H9 (cell line): ENCODE measurements around the gene TWF1. TPM values are rescaled to one million over a fixed set of nuclear protein-coding genes. Genes with fewer than 3 reads are reported as not detected.

Experiments
- DNase-seq: peaks from one replicate; pipeline ENCODE4 v3.0.0-alpha.2; 2017
- H2AFZ ChIP-seq: one replicate; pipeline ENCODE4 v1.6.1; 2013; ENCODE audit warnings: mild to moderate bottlenecking, low read length, control low read depth, moderate library complexity
- H2AK5ac ChIP-seq: 2 replicates; pipeline ENCODE4 v1.6.1; 2013; ENCODE audit warnings: low read length, control low read depth, mixed read lengths; ENCODE audit not compliant: insufficient read length
- H2BK120ac ChIP-seq: one replicate; pipeline ENCODE4 v1.6.1; 2013; ENCODE audit warnings: low read depth, mild to moderate bottlenecking, low read length, control low read depth, inconsistent platforms; ENCODE audit not compliant: poor library complexity, severe bottlenecking
- H2BK12ac ChIP-seq: 2 replicates; pipeline ENCODE4 v1.6.1; 2013; ENCODE audit warnings: low read length, control low read depth, mixed read lengths, low read depth; ENCODE audit not compliant: insufficient read length
- H2BK15ac ChIP-seq: 2 replicates; pipeline ENCODE4 v1.6.1; 2013; ENCODE audit warnings: low read depth, low read length, control low read depth
- H2BK20ac ChIP-seq: one replicate; pipeline ENCODE4 v1.6.1; 2013; ENCODE audit warnings: low read depth, mild to moderate bottlenecking, low read length, control low read depth, inconsistent platforms; ENCODE audit not compliant: poor library complexity, severe bottlenecking
- H2BK5ac ChIP-seq: 2 replicates; pipeline ENCODE4 v1.6.1; 2013; ENCODE audit warnings: low read length, control low read depth, mixed read lengths; ENCODE audit not compliant: insufficient read length
- H3K14ac ChIP-seq: 2 replicates; pipeline ENCODE4 v1.6.1; 2013; ENCODE audit warnings: low read length, control low read depth; ENCODE audit not compliant: insufficient read depth
- H3K18ac ChIP-seq: 2 replicates; pipeline ENCODE4 v1.6.1; 2013; ENCODE audit warnings: low read depth, mild to moderate bottlenecking, mixed read lengths, low read length, control low read depth; ENCODE audit not compliant: insufficient read length
- H3K23ac ChIP-seq: 2 replicates; pipeline ENCODE4 v1.6.1; 2013; ENCODE audit warnings: low read length, control low read depth, mixed read lengths, low read depth; ENCODE audit not compliant: insufficient read length
- H3K23me2 ChIP-seq: 2 replicates; pipeline ENCODE4 v1.6.1; 2013; ENCODE audit warnings: low read depth, mild to moderate bottlenecking, mixed read lengths, low read length, control low read depth; ENCODE audit not compliant: insufficient read length, poor library complexity, severe bottlenecking
- H3K27ac ChIP-seq: 2 replicates; pipeline ENCODE4 v1.5.1; 2013; ENCODE audit warnings: low read length, control low read depth, mixed read lengths, low read depth; ENCODE audit not compliant: insufficient read length
- H3K27me3 ChIP-seq: 2 replicates; pipeline ENCODE4 v1.6.1; 2013; ENCODE audit warnings: low read length, control low read depth, inconsistent platforms; ENCODE audit not compliant: insufficient read depth
- H3K4ac ChIP-seq: 2 replicates; pipeline ENCODE4 v1.6.1; 2013; ENCODE audit warnings: low read depth, mild to moderate bottlenecking, control low read depth, inconsistent platforms, low read length, moderate library complexity
- H3K4me1 ChIP-seq: 2 replicates; pipeline ENCODE4 v1.6.1; 2013; ENCODE audit warnings: low read length, control low read depth, inconsistent platforms; ENCODE audit not compliant: insufficient read depth
- H3K4me2 ChIP-seq: 2 replicates; pipeline ENCODE4 v1.6.1; 2013; ENCODE audit warnings: low read length, control low read depth, mixed read lengths; ENCODE audit not compliant: insufficient read length, insufficient read depth
- H3K56ac ChIP-seq: 2 replicates; pipeline ENCODE4 v1.6.1; 2013; ENCODE audit warnings: low read depth, mild to moderate bottlenecking, mixed read lengths, low read length, control low read depth; ENCODE audit not compliant: insufficient read length
- H3K79me1 ChIP-seq: 2 replicates; pipeline ENCODE4 v1.6.1; 2013; ENCODE audit warnings: low read depth, mild to moderate bottlenecking, moderate library complexity, low read length, control low read depth, inconsistent platforms; ENCODE audit not compliant: insufficient read depth, poor library complexity, severe bottlenecking
- H3K79me2 ChIP-seq: 2 replicates; pipeline ENCODE4 v1.6.1; 2013; ENCODE audit warnings: low read length, control low read depth, inconsistent platforms; ENCODE audit not compliant: insufficient read depth
- H3K9ac ChIP-seq: 2 replicates; pipeline ENCODE4 v1.6.1; 2013; ENCODE audit warnings: low read length, control low read depth, mixed read lengths; ENCODE audit not compliant: insufficient read length; ENCODE audit errors: extremely low read depth
- H3K9me3 ChIP-seq: one replicate; pipeline ENCODE4 v1.6.1; 2013; ENCODE audit warnings: low read depth, low read length, inconsistent platforms; ENCODE audit not compliant: control insufficient read depth
- H3T11ph ChIP-seq: one replicate; pipeline ENCODE4 v1.6.1; 2013; ENCODE audit warnings: mild to moderate bottlenecking, low read length, control low read depth, inconsistent platforms
- H4K20me1 ChIP-seq: one replicate; pipeline ENCODE4 v1.6.1; 2013; ENCODE audit not compliant: control insufficient read depth, insufficient read length, insufficient read depth
- H4K5ac ChIP-seq: 2 replicates; pipeline ENCODE4 v1.6.1; 2013; ENCODE audit warnings: low read depth, mild to moderate bottlenecking, mixed read lengths, low read length, control low read depth; ENCODE audit not compliant: insufficient read length
- H4K8ac ChIP-seq: replicated peaks from 2 replicates; pipeline ENCODE4 v1.6.1; 2013; ENCODE audit warnings: low read length, control low read depth, mixed read lengths, low read depth; ENCODE audit not compliant: insufficient read length
- H4K91ac ChIP-seq: 2 replicates; pipeline ENCODE4 v1.6.1; 2013; ENCODE audit warnings: low read depth, mild to moderate bottlenecking, moderate library complexity, mixed read lengths, low read length, control low read depth; ENCODE audit not compliant: insufficient read length
- H3K27ac Mint-ChIP-seq, 3 experiments: 2 replicates in 2 of 3; 3 replicates in 1 of 3; pipeline ENCODE4 v1.8.0; 2020 to 2021; ENCODE audit warnings: mixed read lengths in 3 of 3, mild to moderate bottlenecking in 1 of 3, moderate library complexity in 1 of 3
- H3K27me3 Mint-ChIP-seq: 2 replicates; pipeline ENCODE4 v1.8.0; 2021; ENCODE audit warnings: low read depth, mild to moderate bottlenecking, moderate library complexity, mixed read lengths
- H3K36me3 Mint-ChIP-seq, 3 experiments: 2 replicates in 2 of 3; 3 replicates in 1 of 3; pipeline ENCODE4 v1.8.0; 2020 to 2021; ENCODE audit warnings: low read depth in 3 of 3, mixed read lengths in 3 of 3; ENCODE audit not compliant: insufficient read depth in 1 of 3
- H3K4me1 Mint-ChIP-seq, 2 experiments: 2 replicates each; pipeline ENCODE4 v1.8.0; 2020; ENCODE audit warnings: mixed read lengths in 2 of 2
- H3K4me3 Mint-ChIP-seq, 2 experiments: 2 replicates in 1 of 2; 3 replicates in 1 of 2; pipeline ENCODE4 v1.8.0; 2020 to 2021; ENCODE audit warnings: mild to moderate bottlenecking in 2 of 2, mixed read lengths in 2 of 2, moderate library complexity in 1 of 2
- H3K9me3 Mint-ChIP-seq, 2 experiments: 2 replicates in 1 of 2; 3 replicates in 1 of 2; pipeline ENCODE4 v1.8.0; 2020; ENCODE audit warnings: mild to moderate bottlenecking in 2 of 2, mixed read lengths in 2 of 2, moderate library complexity in 1 of 2
- total RNA-seq: library from RNA; stranded (reverse); gene quantifications from 2 replicates; pipeline ENCODE4 v1.2.1, GENCODE V29; 2021
- TF ChIP-seq, protein P1 (sequence below): fragments of 200-600 bp; sonication (generic); conservative IDR thresholded peaks from 3 replicates; pipeline ENCODE4 v1.8.0; 2021; ENCODE audit warnings: antibody characterized with exemption, mild to moderate bottlenecking

Gene TWF1
- total RNA-seq, 1 experiment from 2014 or later, result 22.8 TPM

DNA sequence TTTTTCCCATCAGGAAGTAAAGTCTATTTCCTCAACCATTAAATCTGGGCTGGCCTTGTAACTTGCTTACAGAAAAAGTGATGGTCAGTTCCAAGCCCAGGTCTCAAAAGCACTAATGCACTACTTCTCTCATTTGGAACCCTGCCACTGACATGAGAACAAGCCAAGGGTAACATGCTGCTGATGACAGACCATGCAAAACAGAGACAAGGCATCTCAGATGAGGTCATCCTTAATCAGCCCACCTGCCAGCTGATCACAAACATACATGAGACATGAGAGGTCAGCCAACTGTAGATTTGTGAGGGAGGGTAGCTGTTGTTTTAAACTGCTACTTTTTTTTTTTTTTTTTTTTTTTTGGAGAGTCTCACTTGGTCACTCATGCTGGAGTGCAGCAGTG is 16.2 kb downstream of the TWF1 start:
- H3K4me2 ChIP-seq, result no peak overlapping the region
- no peak for DNase-seq
- no peak overlapping the region for H3T11ph ChIP-seq
- H3K27ac ChIP-seq, result no peak overlapping the region
- H3K14ac ChIP-seq, result no peak overlapping the region
- no peak overlapping the region for H3K18ac ChIP-seq
- H3K4me1 Mint-ChIP-seq, result no peaks in the 10 kb centered on the region
- H3K27ac Mint-ChIP-seq, result no peak overlapping the region
- no peaks in the 10 kb centered on the region for H4K20me1 ChIP-seq
- peaks cover 0 to 6% (median 0%) of the 10 kb centered on the region in 3 experiments; a peak in 3 of 7 replicates for H3K36me3 Mint-ChIP-seq
- no peak overlapping the region for H4K8ac ChIP-seq
- no peak overlapping the region for H3K4me3 Mint-ChIP-seq
- no peak overlapping the region for H2AFZ ChIP-seq
- no peak overlapping the region for H4K91ac ChIP-seq
- TF ChIP-seq, protein P1, sequence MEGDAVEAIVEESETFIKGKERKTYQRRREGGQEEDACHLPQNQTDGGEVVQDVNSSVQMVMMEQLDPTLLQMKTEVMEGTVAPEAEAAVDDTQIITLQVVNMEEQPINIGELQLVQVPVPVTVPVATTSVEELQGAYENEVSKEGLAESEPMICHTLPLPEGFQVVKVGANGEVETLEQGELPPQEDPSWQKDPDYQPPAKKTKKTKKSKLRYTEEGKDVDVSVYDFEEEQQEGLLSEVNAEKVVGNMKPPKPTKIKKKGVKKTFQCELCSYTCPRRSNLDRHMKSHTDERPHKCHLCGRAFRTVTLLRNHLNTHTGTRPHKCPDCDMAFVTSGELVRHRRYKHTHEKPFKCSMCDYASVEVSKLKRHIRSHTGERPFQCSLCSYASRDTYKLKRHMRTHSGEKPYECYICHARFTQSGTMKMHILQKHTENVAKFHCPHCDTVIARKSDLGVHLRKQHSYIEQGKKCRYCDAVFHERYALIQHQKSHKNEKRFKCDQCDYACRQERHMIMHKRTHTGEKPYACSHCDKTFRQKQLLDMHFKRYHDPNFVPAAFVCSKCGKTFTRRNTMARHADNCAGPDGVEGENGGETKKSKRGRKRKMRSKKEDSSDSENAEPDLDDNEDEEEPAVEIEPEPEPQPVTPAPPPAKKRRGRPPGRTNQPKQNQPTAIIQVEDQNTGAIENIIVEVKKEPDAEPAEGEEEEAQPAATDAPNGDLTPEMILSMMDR, result no peak
- H2BK5ac ChIP-seq, result no peak overlapping the region
- no peak overlapping the region for H3K4ac ChIP-seq
- H3K9me3 ChIP-seq, result no peaks in the 10 kb centered on the region
- no peaks in the 10 kb centered on the region for H3K4me1 ChIP-seq
- no peaks in the 10 kb centered on the region for H3K9me3 Mint-ChIP-seq
- H2BK120ac ChIP-seq, result no peak overlapping the region
- H3K27me3 ChIP-seq, result no peaks in the 10 kb centered on the region
- no peak overlapping the region for H3K9ac ChIP-seq
- H3K79me2 ChIP-seq, result no peaks in the 10 kb centered on the region
- H3K56ac ChIP-seq, result no peak overlapping the region
- H3K79me1 ChIP-seq, result no peaks in the 10 kb centered on the region
- H3K23me2 ChIP-seq, result no peaks in the 10 kb centered on the region
- no peak overlapping the region for H3K23ac ChIP-seq
- H2BK12ac ChIP-seq, result no peak overlapping the region
- no peak overlapping the region for H4K5ac ChIP-seq
- H2AK5ac ChIP-seq, result no peak overlapping the region
- H2BK15ac ChIP-seq, result no peak overlapping the region
- no peaks in the 10 kb centered on the region for H3K27me3 Mint-ChIP-seq
- H2BK20ac ChIP-seq, result no peak overlapping the region
